Smooth muscle cell (in vitro differentiated cells): Measurements from ENCODE around the gene GPC1. TPM values are rescaled to one million over a fixed set of nuclear protein-coding genes. Genes with fewer than 3 reads are reported as not detected.

ENCODE experiments used
- DNase-seq: peaks from one replicate; lab custom pipeline; 2025; ENCODE audit not compliant: unreplicated experiment; lab: John Stamatoyannopoulos, UW
- H2AFZ ChIP-seq: fragments of 200-600 bp; sonication (generic); 2 replicates; pipeline ENCODE4 v1.6.0; 2016; ENCODE audit warnings: antibody characterized with exemption, low read depth, mild to moderate bottlenecking
- H3F3A ChIP-seq: fragments of 200-600 bp; sonication (generic); 2 replicates; pipeline ENCODE4 v1.6.0; 2017; ENCODE audit warnings: antibody characterized with exemption, low read depth
- H3K27ac ChIP-seq: fragments of 200-600 bp; sonication (generic); 2 replicates; pipeline ENCODE4 v1.5.1; 2016; ENCODE audit warnings: low read depth, mild to moderate bottlenecking
- H3K27me3 ChIP-seq: fragments of 200-600 bp; sonication (generic); 2 replicates; pipeline ENCODE4 v1.6.1; 2016; ENCODE audit warnings: low read depth, mild to moderate bottlenecking
- H3K36me3 ChIP-seq: fragments of 200-600 bp; sonication (generic); 2 replicates; pipeline ENCODE4 v1.5.1; 2016; ENCODE audit warnings: low read depth
- H3K4me1 ChIP-seq: fragments of 200-600 bp; sonication (generic); 2 replicates; pipeline ENCODE4 v1.5.1; 2016; ENCODE audit warnings: low read depth
- H3K4me2 ChIP-seq: fragments of 200-600 bp; sonication (generic); 2 replicates; pipeline ENCODE4 v1.6.0; 2016; ENCODE audit warnings: mild to moderate bottlenecking
- H3K4me3 ChIP-seq: fragments of 200-600 bp; sonication (generic); 2 replicates; pipeline ENCODE4 v1.5.1; 2016; ENCODE audit warnings: mild to moderate bottlenecking
- H3K79me2 ChIP-seq: fragments of 200-600 bp; sonication (generic); 2 replicates; pipeline ENCODE4 v1.6.0; 2016; ENCODE audit warnings: low read depth, mild to moderate bottlenecking
- H3K9ac ChIP-seq: fragments of 200-600 bp; sonication (generic); 2 replicates; pipeline ENCODE4 v1.6.0; 2016; ENCODE audit warnings: low read depth
- H3K9me3 ChIP-seq: fragments of 200-600 bp; sonication (generic); replicated peaks from 2 replicates; pipeline ENCODE4 v1.5.1; 2016; ENCODE audit warnings: low read depth
- H4K20me1 ChIP-seq: fragments of 200-600 bp; sonication (generic); 2 replicates; pipeline ENCODE4 v1.6.0; 2016; ENCODE audit warnings: low read depth
- CTCF ChIP-seq: fragments of 200-600 bp; sonication (generic); IDR thresholded peaks from 2 replicates; pipeline ENCODE4 v1.5.1; 2017; ENCODE audit warnings: borderline replicate concordance, mild to moderate bottlenecking, antibody characterized with exemption; ENCODE audit not compliant: insufficient read depth, poor library complexity, severe bottlenecking
- WGBS: methylation state at CpG from one replicate; pipeline ENCODE4 v1.1.7; 2016; ENCODE audit warnings: low lambda C conversion rate; 5-methylcytosine and 5-hydroxymethylcytosine counted together
- polyA plus RNA-seq: library from polyadenylated mRNA; unstranded; fragments of >200 nt; fragmentation: Nextera tagmentation; extraction: Ambion mirVana; gene quantifications from 2 replicates; pipeline ENCODE4 v1.2.1, GENCODE V29; 2016
- total RNA-seq: library from RNA; depleted of rRNA; stranded (reverse); fragments of >200 nt; gene quantifications from 2 replicates; pipeline ENCODE4 v1.2.3, GENCODE V29; 2014

Gene GPC1
- total and polyA plus RNA-seq, 2 experiments from 2014 or later = 88.9 to 221 TPM

- Histone ChIP-seq H3K9me3 (peaks cover 6% of the 10 kb centered on the region), H3K4me3 (no peak overlapping the region), H3K9ac (no peak overlapping the region), H3K36me3 (no peaks in the 10 kb centered on the region), H3K27me3 (no peaks in the 10 kb centered on the region), H3F3A (no peaks in the 10 kb centered on the region), H3K4me1 (no peaks in the 10 kb centered on the region), H2AFZ (no peak overlapping the region), H4K20me1 (no peaks in the 10 kb centered on the region), H3K4me2 (no peak overlapping the region), H3K79me2 (no peaks in the 10 kb centered on the region), H3K27ac (no peak overlapping the region)
- no peak for DNase-seq
- no peak for TF ChIP-seq CTCF
- 90% methylated on average over 18 of the region's 18 CpGs for WGBS
Measured at GRCh38 chr2:240420206-240421104, 15.0 kb upstream of the GPC1 start.

GRCh38 chr2:240421381-240421780 lies 14.1 kb upstream of the GPC1 start:
- no peaks in the 10 kb centered on the region for H3K79me2 ChIP-seq
- DNase-seq = no peak
- peaks cover 6% of the 10 kb centered on the region for H3K9me3 ChIP-seq
- H3K27me3 ChIP-seq = no peaks in the 10 kb centered on the region
- H4K20me1 ChIP-seq = no peaks in the 10 kb centered on the region
- H2AFZ ChIP-seq = no peak overlapping the region
- WGBS = 77% methylated on average over 3 of the region's 3 CpGs
- no peaks in the 10 kb centered on the region for H3K36me3 ChIP-seq
- no peak overlapping the region for H3K27ac ChIP-seq
- H3K4me2 ChIP-seq = no peak overlapping the region
- H3K4me1 ChIP-seq = no peaks in the 10 kb centered on the region
- H3K9ac ChIP-seq = no peak overlapping the region
- no peaks in the 10 kb centered on the region for H3F3A ChIP-seq
- no peak overlapping the region for H3K4me3 ChIP-seq
- TF ChIP-seq CTCF = no peak

GRCh38 chr2:240422658-240423329 lies 12.7 kb upstream of the GPC1 start:
- Histone ChIP-seq H3K4me2 (no peak overlapping the region), H3K27ac (no peak overlapping the region), H3F3A (no peaks in the 10 kb centered on the region), H3K4me3 (no peak overlapping the region), H3K4me1 (no peaks in the 10 kb centered on the region), H3K27me3 (no peaks in the 10 kb centered on the region), H3K79me2 (no peaks in the 10 kb centered on the region), H3K9ac (no peak overlapping the region), H4K20me1 (no peaks in the 10 kb centered on the region), H3K9me3 (peaks cover 6% of the 10 kb centered on the region), H3K36me3 (no peaks in the 10 kb centered on the region), H2AFZ (no peak overlapping the region)
- WGBS = 85% methylated on average over 6 of the region's 6 CpGs
- TF ChIP-seq CTCF = no peak
- DNase-seq = no peak
